Right atrium auricular region (tissue), 2 donors: ENCODE results near the gene XPA. TPM values are rescaled to one million over a fixed set of nuclear protein-coding genes. Genes with fewer than 3 reads are reported as not detected.
A peak's percentile ranks its signal among the peaks of the same experiment; 100 is the strongest.

Source experiments
- DNase-seq: peaks from one replicate; pipeline ENCODE4 v3.0.0-alpha.2; 2019; ENCODE audit warnings: low spot score
- H3K27ac ChIP-seq, 2 donors: fragments of 200-600 bp; sonication (generic); 1 replicate in 1 of 2; 2 replicates in 1 of 2; pipeline ENCODE4 v1.5.1; 2016 to 2019
- H3K27me3 ChIP-seq, 2 donors: fragments of 200-600 bp; sonication (generic); one replicate each; pipeline versions ENCODE4 v1.5.1 to v1.6.0; 2017 to 2019
- H3K36me3 ChIP-seq: fragments of 200-600 bp; sonication (generic); one replicate; pipeline ENCODE4 v1.5.1; 2016
- H3K4me1 ChIP-seq, 2 donors: fragments of 200-600 bp; sonication (generic); one replicate each; pipeline versions ENCODE4 v1.5.1 to v1.6.0; 2017 to 2019
- H3K4me3 ChIP-seq, 2 donors: fragments of 200-600 bp; sonication (generic); 1 replicate in 1 of 2; 2 replicates in 1 of 2; pipeline ENCODE4 v1.5.1; 2017 to 2019; ENCODE audit warnings: mild to moderate bottlenecking in 1 of 2, moderate library complexity in 1 of 2
- H3K9me3 ChIP-seq, 2 donors: fragments of 200-600 bp; sonication (generic); one replicate each; pipeline ENCODE4 v1.5.1; 2019
- total RNA-seq, 2 donors: library from RNA; depleted of rRNA; stranded (reverse); fragments of >200 nt; gene quantifications; one replicate each; pipeline ENCODE4 v1.1.0, GENCODE V29; 2016
- TF ChIP-seq, protein P1 (sequence below), 2 donors: fragments of 200-600 bp; sonication (generic); IDR thresholded peaks; one replicate each; pipeline ENCODE4 v1.5.1; 2019; ENCODE audit warnings: antibody characterized with exemption in 2 of 2

The XPA gene
- total RNA-seq, 2 donors from 2014 or later = 6.9 to 7.9 TPM

DNA sequence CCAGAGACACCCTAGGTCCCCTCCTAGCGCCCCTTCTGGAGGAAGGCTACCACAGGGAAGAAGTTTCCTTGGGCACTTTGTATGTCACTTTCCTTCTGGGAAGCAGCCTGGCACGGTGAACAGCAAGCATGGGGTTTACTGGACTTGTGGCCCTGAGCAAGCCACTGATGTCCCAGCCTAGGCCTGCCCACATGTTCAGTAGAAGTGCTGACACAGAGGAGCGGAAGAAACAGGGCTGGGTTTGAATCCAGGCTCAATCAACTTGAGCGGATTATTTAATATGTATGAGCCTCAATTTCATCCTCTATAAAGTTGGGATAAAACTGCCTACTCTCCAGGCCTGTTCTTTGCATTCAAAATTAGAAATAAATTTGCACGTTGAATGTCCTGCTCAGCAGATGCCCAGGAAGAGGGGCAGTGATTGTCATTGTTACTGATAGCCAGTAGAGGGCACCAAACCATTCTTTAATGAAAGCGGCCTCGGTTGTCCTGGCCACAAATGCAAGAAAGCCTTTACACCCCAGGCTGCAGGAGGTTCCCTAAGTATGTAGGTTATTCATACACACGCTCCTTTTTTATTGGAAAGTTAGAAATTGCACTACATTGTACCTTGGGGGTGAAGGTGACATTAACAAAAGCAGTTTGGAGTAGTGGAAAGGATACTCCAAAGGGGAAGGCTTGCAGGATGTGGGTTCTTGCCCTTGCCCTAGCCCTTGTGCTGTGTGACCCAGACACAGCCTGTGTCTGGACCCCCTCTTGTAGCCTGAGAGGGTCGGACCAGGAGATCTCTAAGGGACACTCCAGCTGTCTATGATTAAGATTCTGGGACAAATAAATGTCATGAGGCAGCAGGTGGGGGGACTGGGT is 13.4 kb upstream of the XPA start:
- Histone ChIP-seq H3K4me3 (no peak overlapping the region), H3K27ac (no peak overlapping the region), H3K9me3 (no peaks in the 10 kb centered on the region), H3K27me3 (no peaks in the 10 kb centered on the region), H3K4me1 (no peaks in the 10 kb centered on the region), H3K36me3 (no peaks in the 10 kb centered on the region)
- TF ChIP-seq, protein P1, sequence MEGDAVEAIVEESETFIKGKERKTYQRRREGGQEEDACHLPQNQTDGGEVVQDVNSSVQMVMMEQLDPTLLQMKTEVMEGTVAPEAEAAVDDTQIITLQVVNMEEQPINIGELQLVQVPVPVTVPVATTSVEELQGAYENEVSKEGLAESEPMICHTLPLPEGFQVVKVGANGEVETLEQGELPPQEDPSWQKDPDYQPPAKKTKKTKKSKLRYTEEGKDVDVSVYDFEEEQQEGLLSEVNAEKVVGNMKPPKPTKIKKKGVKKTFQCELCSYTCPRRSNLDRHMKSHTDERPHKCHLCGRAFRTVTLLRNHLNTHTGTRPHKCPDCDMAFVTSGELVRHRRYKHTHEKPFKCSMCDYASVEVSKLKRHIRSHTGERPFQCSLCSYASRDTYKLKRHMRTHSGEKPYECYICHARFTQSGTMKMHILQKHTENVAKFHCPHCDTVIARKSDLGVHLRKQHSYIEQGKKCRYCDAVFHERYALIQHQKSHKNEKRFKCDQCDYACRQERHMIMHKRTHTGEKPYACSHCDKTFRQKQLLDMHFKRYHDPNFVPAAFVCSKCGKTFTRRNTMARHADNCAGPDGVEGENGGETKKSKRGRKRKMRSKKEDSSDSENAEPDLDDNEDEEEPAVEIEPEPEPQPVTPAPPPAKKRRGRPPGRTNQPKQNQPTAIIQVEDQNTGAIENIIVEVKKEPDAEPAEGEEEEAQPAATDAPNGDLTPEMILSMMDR (IDR thresholded peaks at IDR 0.05) = peak; percentile 79 to 89
- DNase-seq = no peak

DNA sequence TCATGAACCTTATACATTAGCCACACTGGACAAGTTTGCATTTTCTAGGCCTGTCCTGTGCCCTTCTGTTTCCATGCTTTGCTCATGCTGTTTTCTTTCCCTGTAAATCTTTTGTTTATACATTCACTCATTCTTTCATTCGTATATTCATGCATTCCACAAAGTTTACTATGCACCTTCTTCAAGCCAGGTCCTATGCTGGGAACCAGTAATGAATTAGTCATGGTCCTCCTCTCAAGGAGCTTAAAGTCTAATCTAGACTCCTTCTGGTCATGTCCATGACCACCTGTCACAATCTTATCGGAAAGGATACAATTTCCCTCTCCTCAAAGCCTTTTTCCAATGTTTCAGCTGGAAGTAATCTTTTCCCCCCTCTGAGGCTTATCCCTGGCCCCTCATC is 9.1 kb upstream of the XPA start:
- H3K27me3 ChIP-seq = no peaks in the 10 kb centered on the region
- no peak overlapping the region for H3K27ac ChIP-seq
- no peak for DNase-seq
- H3K4me3 ChIP-seq = no peak overlapping the region
- TF ChIP-seq, protein P1 (IDR thresholded peaks at IDR 0.05) = no peak
- H3K4me1 ChIP-seq = peaks cover 0 to 8% of the 10 kb centered on the region in 2 donors
- no peaks in the 10 kb centered on the region for H3K9me3 ChIP-seq
- H3K36me3 ChIP-seq = no peaks in the 10 kb centered on the region

DNA sequence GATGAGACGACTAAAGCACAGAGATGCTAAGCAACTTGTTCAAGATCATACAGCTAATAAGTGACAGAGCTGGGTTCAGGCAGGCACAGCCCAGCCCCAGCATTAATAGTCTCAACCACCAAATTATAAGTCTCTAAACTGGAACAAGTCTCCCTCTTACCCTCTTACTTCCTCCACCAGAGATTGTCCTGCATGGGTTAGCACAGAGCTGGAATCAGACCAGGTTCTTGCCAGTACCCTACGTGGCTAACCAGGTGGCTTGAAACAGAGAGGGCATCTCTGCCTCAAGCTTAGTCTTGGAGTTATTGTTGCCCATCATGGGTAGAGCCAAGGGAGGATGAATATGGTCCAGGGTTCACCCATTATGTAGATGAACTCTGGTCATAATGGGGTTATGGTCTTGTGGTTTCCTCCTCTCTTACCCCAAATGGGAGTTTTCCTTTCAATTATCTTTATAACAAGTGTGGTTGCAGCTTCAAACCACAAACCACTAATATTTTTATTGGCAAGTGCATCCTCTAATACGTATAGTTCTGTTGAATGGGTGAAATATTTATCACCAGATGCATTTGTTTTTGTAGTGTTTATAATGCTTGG is 8.3 kb upstream of the XPA start:
- Histone ChIP-seq H3K27me3 (no peaks in the 10 kb centered on the region), H3K36me3 (no peaks in the 10 kb centered on the region), H3K27ac (no peak overlapping the region), H3K9me3 (no peaks in the 10 kb centered on the region), H3K4me3 (no peak overlapping the region), H3K4me1 (peaks cover 0 to 8% of the 10 kb centered on the region in 2 donors)
- DNase-seq = no peak
- TF ChIP-seq, protein P1 (IDR thresholded peaks at IDR 0.05) = no peak

DNA sequence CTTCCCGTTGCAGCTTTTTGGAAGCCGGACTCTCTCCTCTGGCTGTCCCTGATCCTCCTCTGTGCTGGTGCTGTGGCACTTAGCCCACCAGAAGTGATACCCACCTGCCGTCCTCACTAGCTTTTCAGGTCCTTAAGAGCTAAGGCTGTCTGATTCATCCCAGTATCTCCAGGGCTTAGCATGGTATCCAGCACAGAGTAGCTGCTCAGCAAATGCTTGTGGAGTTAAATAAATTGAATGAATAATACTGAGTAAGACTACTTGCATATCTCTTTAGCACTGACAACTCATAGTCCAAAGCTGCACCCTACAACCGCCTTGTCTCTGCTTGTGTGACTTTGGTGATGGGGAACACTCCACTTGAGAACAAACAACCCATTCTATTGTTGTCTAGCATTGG is 7.7 kb upstream of the XPA start:
- H3K27me3 ChIP-seq = no peaks in the 10 kb centered on the region
- no peak for DNase-seq
- TF ChIP-seq, protein P1 (IDR thresholded peaks at IDR 0.05) = no peak
- peaks cover 0 to 8% of the 10 kb centered on the region in 2 donors for H3K4me1 ChIP-seq
- no peak overlapping the region for H3K4me3 ChIP-seq
- no peak overlapping the region for H3K27ac ChIP-seq
- no peaks in the 10 kb centered on the region for H3K9me3 ChIP-seq
- H3K36me3 ChIP-seq = no peaks in the 10 kb centered on the region

DNA sequence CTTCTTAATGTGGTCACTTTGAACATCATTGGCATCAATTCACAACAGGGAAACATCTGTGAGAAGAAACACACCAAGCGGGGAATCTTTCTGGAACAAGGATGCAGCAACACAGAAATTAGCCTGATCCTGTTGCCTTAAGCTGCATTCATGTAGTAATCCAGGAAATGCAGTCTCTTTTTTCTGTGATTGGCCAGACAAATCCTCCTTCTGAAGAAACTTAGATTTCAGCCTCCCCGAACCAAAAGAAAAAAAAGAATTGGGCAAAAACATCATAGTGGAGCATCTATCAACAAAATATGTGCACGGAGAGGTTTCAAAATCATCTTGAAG is 7.2 kb upstream of the XPA start:
- Histone ChIP-seq H3K4me3 (no peak overlapping the region), H3K36me3 (no peaks in the 10 kb centered on the region), H3K9me3 (no peaks in the 10 kb centered on the region), H3K4me1 (peaks cover 0 to 8% of the 10 kb centered on the region in 2 donors), H3K27me3 (no peaks in the 10 kb centered on the region), H3K27ac (peak overlapping the region; percentile 17 to 47)
- no peak for DNase-seq
- TF ChIP-seq, protein P1 (IDR thresholded peaks at IDR 0.05) = no peak
